AG09309 (cell line): ENCODE results near the gene OR2K2.
"Not testable (repeated sequence)": the region's sequence is repeated elsewhere in the genome, so short reads cannot be mapped to it uniquely, and the experiment has no call there.

ENCODE experiments used
- DNase-seq: peaks from one replicate; pipeline ENCODE4 v3.0.0-alpha.2; 2010; ENCODE audit warnings: low read depth
- H3K4me3 ChIP-seq: 2 replicates; pipeline ENCODE4 v1.5.1; 2011; ENCODE audit warnings: mild to moderate bottlenecking, low read depth, low read length, moderate library complexity; ENCODE audit not compliant: control insufficient read depth
- CTCF ChIP-seq: IDR thresholded peaks from 2 replicates; pipeline ENCODE4 v1.5.1; 2011; ENCODE audit warnings: mild to moderate bottlenecking, low read depth, low read length, inconsistent platforms; ENCODE audit not compliant: insufficient read depth, control insufficient read depth; ENCODE audit errors: missing control alignments

OR2K2 gene

GRCh38 chr9:111298111-111298510 is 31.9 kb downstream of the OR2K2 start:
- no peak for DNase-seq
- TF ChIP-seq CTCF, result no peak
- no peak overlapping the region for H3K4me3 ChIP-seq

- TF ChIP-seq CTCF, result no peak
- no peak overlapping the region for H3K4me3 ChIP-seq
- no peak for DNase-seq
Observed at GRCh38 chr9:111297066-111297824, 32.8 kb downstream of the OR2K2 start.

GRCh38 chr9:111294691-111295451 is 35.2 kb downstream of the OR2K2 start:
- no peak for DNase-seq
- TF ChIP-seq CTCF, result no peak

GRCh38 chr9:111287127-111287526 is 42.9 kb downstream of the OR2K2 start:
- no peak overlapping the region for H3K4me3 ChIP-seq
- DNase-seq, result peak; percentile 40
- no peak for TF ChIP-seq CTCF

More at GRCh38 chr9:111294691-111295451, 35.2 kb downstream of the OR2K2 start:
- H3K4me3 ChIP-seq, result no peak overlapping the region

GRCh38 chr9:111284703-111285102 is 45.3 kb downstream of the OR2K2 start:
- no peak for DNase-seq
- H3K4me3 ChIP-seq, result no peak overlapping the region
- no peak for TF ChIP-seq CTCF

GRCh38 chr9:111282845-111283244 is 47.2 kb downstream of the OR2K2 start:
- DNase-seq, result no peak
- TF ChIP-seq CTCF, result no peak
- no peak overlapping the region for H3K4me3 ChIP-seq

- H3K4me3 ChIP-seq, DNase-seq: not testable (repeated sequence)
Observed at GRCh38 chr9:111280795-111281194, 49.2 kb downstream of the OR2K2 start.
